Thoracic aorta (tissue), 2 donors: ENCODE data around the gene TRAF1. TPM values are rescaled to one million over a fixed set of nuclear protein-coding genes. Genes with fewer than 3 reads are reported as not detected.

ENCODE experiments used
- ATAC-seq: fragments of 150-250 bp; one replicate; pipeline ENCODE4 v1.8.0; 2017; ENCODE audit warnings: low read depth; ENCODE audit not compliant: insufficient number of reproducible peaks, low FRiP score
- DNase-seq: peaks from one replicate; pipeline ENCODE4 v3.0.0-alpha.2; 2020; ENCODE audit warnings: low spot score
- H3K27ac ChIP-seq, 2 donors: fragments of 200-600 bp; sonication (generic); 1 replicate in 1 of 2; 2 replicates in 1 of 2; pipeline ENCODE4 v1.5.1; 2016; ENCODE audit warnings: mild to moderate bottlenecking in 2 of 2, moderate library complexity in 2 of 2
- H3K27me3 ChIP-seq: fragments of 200-600 bp; sonication (generic); replicated peaks from 2 replicates; pipeline ENCODE4 v1.6.0; 2016; ENCODE audit warnings: mild to moderate bottlenecking; ENCODE audit not compliant: insufficient read depth
- H3K36me3 ChIP-seq: fragments of 200-600 bp; sonication (generic); one replicate; pipeline ENCODE4 v1.5.1; 2016
- H3K4me1 ChIP-seq, 2 donors: fragments of 200-600 bp; sonication (generic); 1 replicate in 1 of 2; 2 replicates in 1 of 2; pipeline versions ENCODE4 v1.5.1 to v1.6.0; 2016; ENCODE audit warnings: low read depth in 2 of 2, mild to moderate bottlenecking in 1 of 2; ENCODE audit not compliant: control insufficient read depth in 1 of 2
- H3K4me3 ChIP-seq: fragments of 200-600 bp; sonication (generic); 2 replicates; pipeline ENCODE4 v1.5.1; 2016; ENCODE audit warnings: mild to moderate bottlenecking
- H3K9me3 ChIP-seq: fragments of 200-600 bp; sonication (generic); 2 replicates; pipeline ENCODE4 v1.5.1; 2016
- CTCF ChIP-seq: fragments of 200-600 bp; sonication (generic); IDR thresholded peaks from one replicate; pipeline ENCODE4 v1.5.1; 2019; ENCODE audit warnings: antibody characterized with exemption
- total RNA-seq, 2 donors: library from RNA; depleted of rRNA; stranded (reverse); fragments of >200 nt; gene quantifications; one replicate each; pipeline versions ENCODE4 v1.1.0 to v1.2.3, GENCODE V29; 2016

Gene TRAF1
- total RNA-seq, 2 donors from 2014 or later = 36.4 to 52.5 TPM

DNA sequence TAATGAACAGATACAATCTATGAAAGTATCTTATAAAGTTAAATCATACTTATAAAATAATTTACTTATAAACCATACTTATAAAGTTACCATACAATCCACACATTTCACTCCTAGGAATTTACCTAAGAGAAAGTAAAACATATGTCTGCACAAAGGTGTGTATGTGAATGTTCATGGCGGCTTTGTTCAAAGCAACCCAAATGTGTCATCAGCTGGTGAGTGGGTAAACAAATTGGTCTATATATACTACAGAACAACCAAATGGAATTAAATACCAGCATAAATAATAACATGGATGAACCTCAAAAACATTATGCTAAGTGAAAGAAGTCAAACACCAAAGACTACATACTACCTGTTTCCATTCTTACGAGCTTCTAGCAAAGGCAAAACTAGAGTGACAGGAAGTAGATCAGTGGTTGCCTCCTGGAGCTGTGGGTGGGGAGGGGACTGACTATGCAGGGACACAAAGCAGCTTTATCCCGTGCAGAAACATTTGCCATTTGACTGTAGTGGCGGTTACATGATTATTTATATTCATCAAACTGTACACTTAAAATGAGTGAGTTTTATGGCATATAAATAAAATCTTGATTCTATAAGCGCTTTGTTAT, 10.6 kb downstream of the TRAF1 start:
- H3K27me3 ChIP-seq = no peaks in the 10 kb centered on the region
- no peak for TF ChIP-seq CTCF
- ATAC-seq (no peak), DNase-seq (no peak)
- peak overlapping the region; percentile 62 to 96 for H3K27ac ChIP-seq
- H3K9me3 ChIP-seq = no peaks in the 10 kb centered on the region
- no peak overlapping the region for H3K4me3 ChIP-seq
- peaks cover 27% of the 10 kb centered on the region for H3K36me3 ChIP-seq
- H3K4me1 ChIP-seq = peaks cover 48 to 75% of the 10 kb centered on the region in 2 donors

DNA sequence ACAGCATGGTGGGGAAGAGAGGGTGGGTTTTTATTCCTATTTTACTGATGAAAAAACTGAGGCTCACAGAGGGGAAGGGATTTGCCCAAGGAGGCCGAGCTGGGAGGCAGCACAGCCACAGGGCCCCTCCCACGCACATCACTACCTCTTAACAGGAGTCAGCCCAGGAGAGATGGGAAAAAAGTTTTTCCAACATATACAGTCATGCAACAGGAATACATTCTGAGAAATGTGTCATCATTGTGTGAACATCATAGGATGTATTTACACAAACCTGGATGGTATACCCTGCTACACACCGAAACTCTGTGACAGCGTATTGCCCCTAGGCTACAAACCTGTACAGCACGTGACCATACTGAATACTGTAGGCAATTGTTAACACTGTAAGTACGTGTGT, 11.6 kb downstream of the TRAF1 start:
- Histone ChIP-seq H3K36me3 (peaks cover 36% of the 10 kb centered on the region), H3K27ac (peak overlapping the region; percentile 62 to 67)
- no peak for ATAC-seq

GRCh38 chr9:120914396-120914795, 12.2 kb downstream of the TRAF1 start:
- Histone ChIP-seq H3K27me3 (no peaks in the 10 kb centered on the region), H3K4me1 (peaks cover 42 to 75% of the 10 kb centered on the region in 2 donors), H3K4me3 (no peak overlapping the region), H3K36me3 (peaks cover 39% of the 10 kb centered on the region), H3K27ac (peak overlapping the region; percentile 62 to 67), H3K9me3 (no peaks in the 10 kb centered on the region)
- ATAC-seq (no peak), DNase-seq (no peak)
- no peak for TF ChIP-seq CTCF

More for the DNA sequence above, 11.6 kb downstream of the TRAF1 start:
- Histone ChIP-seq H3K9me3 (no peaks in the 10 kb centered on the region), H3K4me1 (peaks cover 44 to 75% of the 10 kb centered on the region in 2 donors), H3K4me3 (no peak overlapping the region), H3K27me3 (no peaks in the 10 kb centered on the region)
- DNase-seq = no peak
- no peak for TF ChIP-seq CTCF

DNA sequence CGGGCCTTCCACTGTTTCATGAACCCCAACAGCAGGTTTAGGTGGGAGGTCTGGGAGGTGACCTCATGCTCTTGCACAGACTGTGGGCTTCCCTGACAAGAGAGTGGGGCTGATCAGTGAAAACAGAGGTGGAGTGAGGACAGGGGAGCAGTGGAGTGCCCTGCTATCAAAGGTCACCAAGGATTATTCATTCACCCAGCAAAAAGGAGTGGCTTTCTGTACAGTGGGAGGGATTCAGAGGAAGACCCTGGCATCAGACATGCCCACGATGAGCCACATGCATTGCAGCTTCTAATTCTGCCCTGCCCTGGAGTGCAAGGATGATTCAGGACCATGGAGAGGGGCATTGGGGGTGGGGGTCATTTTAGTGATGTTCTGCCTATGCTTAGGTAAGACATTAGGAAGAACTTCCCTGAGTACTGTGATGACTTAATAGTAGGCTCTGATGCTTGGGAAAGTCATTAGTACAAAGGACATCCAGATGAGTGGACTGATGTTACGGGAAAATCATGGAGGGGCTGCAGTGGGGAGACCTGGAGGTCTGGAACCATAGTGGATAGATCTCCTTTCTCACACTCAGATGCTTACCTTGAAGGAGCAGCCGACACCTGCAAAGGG, 12.8 kb downstream of the TRAF1 start:
- no peak overlapping the region for H3K4me3 ChIP-seq
- H3K4me1 ChIP-seq = peaks cover 37 to 70% of the 10 kb centered on the region in 2 donors
- ATAC-seq (no peak), DNase-seq (no peak)
- H3K27ac ChIP-seq = peak overlapping the region; percentile 10 to 67
- H3K9me3 ChIP-seq = no peaks in the 10 kb centered on the region
- peaks cover 44% of the 10 kb centered on the region for H3K36me3 ChIP-seq
- no peaks in the 10 kb centered on the region for H3K27me3 ChIP-seq
- TF ChIP-seq CTCF = no peak

- H3K4me3 ChIP-seq = no peak overlapping the region
- no peak for TF ChIP-seq CTCF
- ATAC-seq = no peak
- H3K27ac ChIP-seq = peak overlapping the region in 1 of 2 donors; percentile 10
- H3K9me3 ChIP-seq = no peaks in the 10 kb centered on the region
- DNase-seq = no peak
- peaks cover 45% of the 10 kb centered on the region for H3K36me3 ChIP-seq
- H3K4me1 ChIP-seq = peaks cover 33 to 65% of the 10 kb centered on the region in 2 donors
- no peaks in the 10 kb centered on the region for H3K27me3 ChIP-seq
These were observed 13.5 kb downstream of the TRAF1 start for GRCh38 chr9:120912958-120913646.
